Endothelial cell of umbilical vein (primary cell): ENCODE results near the gene USP6. TPM values are rescaled to one million over a fixed set of nuclear protein-coding genes. Genes with fewer than 3 reads are reported as not detected.

Experiments used
- BruUV-seq: library from RNA; stranded (reverse); fragments of 400-500 nt; replicated peaks from 2 replicates; lab custom pipeline; 2021; lab: Mats Ljungman, UMichigan
- CTCF ChIA-PET: fragments of 300-600, 350-600 bp; sonication (Branson Sonifier 250); formaldehyde crosslinking; loops from one replicate; lab custom pipeline; 2021; ENCODE audit warnings: antibody characterized with exemption, inconsistent platforms; lab: Charles Lee
- POLR2A ChIA-PET: fragments of 300-600, 350-600 bp; sonication (Branson Sonifier 250); formaldehyde crosslinking; loops from one replicate; lab custom pipeline; 2021; ENCODE audit warnings: antibody characterized with exemption, inconsistent platforms; lab: Charles Lee
- DNase-seq: peaks from one replicate; pipeline ENCODE4 v3.0.0-alpha.2; 2011; ENCODE audit warnings: low read depth, low spot score
- FAIRE-seq: peaks from 2 replicates; lab custom pipeline; 2011; peaks lifted over from hg19 to GRCh38; lab: Jason Lieb, UNC
- H2AFZ ChIP-seq: 2 replicates; pipeline ENCODE4 v1.6.0; 2012; ENCODE audit warnings: low read depth, low read length, control low read depth, inconsistent platforms
- H3K27ac ChIP-seq: 2 replicates; pipeline ENCODE4 v1.5.1; 2011; ENCODE audit warnings: low read depth, mild to moderate bottlenecking, control low read depth, low read length, moderate library complexity; ENCODE audit not compliant: insufficient read depth
- H3K27me3 ChIP-seq, 2 experiments: 2 replicates each; pipeline versions ENCODE4 v1.6.0 to v1.6.1; 2011; ENCODE audit warnings: low read length in 2 of 2, mixed read lengths in 1 of 2; ENCODE audit not compliant: control insufficient read depth in 2 of 2, insufficient read depth in 2 of 2
- H3K36me3 ChIP-seq, 2 experiments: 2 replicates in 1 of 2; 3 replicates in 1 of 2; pipeline ENCODE4 v1.5.1; 2011; ENCODE audit warnings: low read length in 2 of 2, mild to moderate bottlenecking in 1 of 2, moderate library complexity in 1 of 2; ENCODE audit not compliant: control insufficient read depth in 2 of 2, insufficient read depth in 2 of 2; ENCODE audit errors: extremely low read depth in 1 of 2
- H3K4me1 ChIP-seq: 3 replicates; pipeline ENCODE4 v1.5.1; 2011; ENCODE audit warnings: mild to moderate bottlenecking, low read length; ENCODE audit not compliant: control insufficient read depth, insufficient read depth; ENCODE audit errors: extremely low read depth
- H3K4me2 ChIP-seq: 2 replicates; pipeline ENCODE4 v1.6.1; 2011; ENCODE audit warnings: low read length, control low read depth, mixed read lengths; ENCODE audit not compliant: insufficient read depth
- H3K4me3 ChIP-seq, 3 experiments: fragments of 200-600 bp in 1 of 3; sonication (generic), shearing (Covaris generic) in 1 of 3; replicated peaks in 1 of 3; 2 replicates each; pipeline ENCODE4 v1.5.1; 2011 to 2016; ENCODE audit warnings: control low read depth in 3 of 3, low read length in 3 of 3, mild to moderate bottlenecking in 2 of 3, inconsistent platforms in 1 of 3, low read depth in 1 of 3, moderate library complexity in 1 of 3; ENCODE audit not compliant: insufficient read depth in 1 of 3
- H3K79me2 ChIP-seq: 2 replicates; pipeline ENCODE4 v1.6.0; 2012; ENCODE audit warnings: low read length, inconsistent platforms; ENCODE audit not compliant: control insufficient read depth, insufficient read depth
- H3K9ac ChIP-seq: replicated peaks from 2 replicates; pipeline ENCODE3; 2011; ENCODE audit warnings: low read length, control low read depth; ENCODE audit not compliant: insufficient read depth; ENCODE audit errors: extremely low read depth
- H3K9me1 ChIP-seq: replicated peaks from 3 replicates; pipeline ENCODE4 v1.6.0; 2011; ENCODE audit warnings: mild to moderate bottlenecking, low read length; ENCODE audit not compliant: control insufficient read depth, insufficient read depth; ENCODE audit errors: extremely low read depth
- H3K9me3 ChIP-seq: replicated peaks from 2 replicates; pipeline ENCODE4 v1.5.1; 2012; ENCODE audit warnings: low read length, inconsistent platforms; ENCODE audit not compliant: control insufficient read depth, insufficient read depth
- H4K20me1 ChIP-seq: replicated peaks from 2 replicates; pipeline ENCODE3; 2011; ENCODE audit warnings: mild to moderate bottlenecking, low read length; ENCODE audit not compliant: control insufficient read depth, insufficient read depth; ENCODE audit errors: extremely low read depth
- EZH2 ChIP-seq: IDR thresholded peaks from 2 replicates; pipeline ENCODE4 v1.6.1; 2012; ENCODE audit warnings: borderline replicate concordance, low read depth, mild to moderate bottlenecking, moderate library complexity, low read length, inconsistent platforms; ENCODE audit not compliant: severe bottlenecking
- FOS ChIP-seq: IDR thresholded peaks from 2 replicates; pipeline ENCODE4 v1.6.1; 2011; ENCODE audit warnings: mild to moderate bottlenecking, low read length, moderate library complexity, borderline replicate concordance; ENCODE audit not compliant: insufficient read depth
- GATA2 ChIP-seq: IDR thresholded peaks from 2 replicates; pipeline ENCODE4 v1.7.0; 2011; ENCODE audit warnings: low read depth, mild to moderate bottlenecking, moderate library complexity, mixed read lengths, low read length; ENCODE audit not compliant: insufficient read length, insufficient read depth
- JUN ChIP-seq: IDR thresholded peaks from 2 replicates; pipeline ENCODE4 v1.6.1; 2011; ENCODE audit warnings: borderline replicate concordance, low read depth; ENCODE audit not compliant: insufficient read length, insufficient read depth
- MYC ChIP-seq: IDR thresholded peaks from one replicate; pipeline ENCODE4 v1.6.1; 2011; ENCODE audit warnings: mild to moderate bottlenecking, low read depth, low read length
- POLR2A ChIP-seq: IDR thresholded peaks from 2 replicates; pipeline ENCODE4 v1.6.1; 2012; ENCODE audit warnings: low read depth, mild to moderate bottlenecking, control low read depth, low read length
- POLR2AphosphoS5 ChIP-seq: IDR thresholded peaks from 2 replicates; pipeline ENCODE4 v1.6.1; 2012; ENCODE audit warnings: low read depth, mild to moderate bottlenecking, control low read depth, low read length, moderate library complexity; ENCODE audit not compliant: insufficient read depth
- dilution Hi-C: fragments of 300-500 bp; cut with MboI; formaldehyde crosslinking; loops from one replicate; pipeline ENCODE4 v1.15.0; 2019; ENCODE audit warnings: low sequenced_read_pairs; ENCODE audit not compliant: extremely low pct_ligation_motif_present
- intact Hi-C: fragments of 100-400 bp; cut with micrococcal nuclease; formaldehyde crosslinking; loops from one replicate; pipeline ENCODE4 v1.10.0; 2022
- polyA plus RNA-seq, 4 experiments: library from polyadenylated mRNA; depleted of rRNA in 3 of 4; stranded (reverse) in 3 of 4; unstranded in 1 of 4; fragments of >200 nt; gene quantifications; 2 replicates each; pipeline versions ENCODE4 v1.2.1 to v1.2.3, GENCODE V29; 2011 to 2012; ENCODE audit warnings: missing spikeins in 1 of 4
- total RNA-seq: library from RNA; stranded (reverse); gene quantifications from 2 replicates; pipeline ENCODE4 v1.2.3, GENCODE V29; 2021
- TF ChIP-seq, protein P1 (sequence below), 2 donors: IDR thresholded peaks; 1 replicate in 1 of 2; 2 replicates in 1 of 2; pipeline ENCODE4 v1.5.1; 2011; ENCODE audit warnings: low read length in 2 of 2, mild to moderate bottlenecking in 2 of 2, moderate library complexity in 2 of 2, control low read depth in 1 of 2, inconsistent platforms in 1 of 2, low read depth in 1 of 2; ENCODE audit not compliant: insufficient read depth in 1 of 2; ENCODE audit errors: extremely low read depth in 1 of 2
- TF ChIP-seq, protein P2 (sequence below): IDR thresholded peaks from 2 replicates; pipeline ENCODE4 v1.6.1; 2011; ENCODE audit not compliant: insufficient read depth, insufficient read length

USP6 gene
- total and polyA plus RNA-seq, 2 donors (not counting 3 experiments of a cell fraction or from before 2014, with no cell fraction given) = under 0.01 to 0.15 TPM

DNA sequence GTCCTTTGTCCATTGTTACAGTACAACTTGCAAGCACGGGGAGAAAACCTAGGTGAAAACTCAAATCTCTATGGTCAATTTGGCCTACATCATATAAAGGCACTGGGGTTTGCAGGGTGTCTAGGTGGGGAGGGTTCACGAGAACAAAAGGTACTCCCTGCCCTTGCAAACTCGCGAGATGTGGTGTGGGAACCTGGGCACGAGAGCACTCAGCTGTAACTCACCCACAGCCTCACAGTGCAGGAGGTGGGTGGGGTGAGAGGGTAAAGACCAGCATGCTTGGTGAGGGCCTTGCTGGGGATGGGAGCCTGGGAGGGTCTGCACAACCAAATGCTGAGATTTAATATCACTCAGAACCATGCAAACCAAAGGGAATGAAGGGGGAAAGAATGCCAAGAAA, 94.3 kb downstream of the USP6 start:
- Histone ChIP-seq H3K9me1 (no peaks in the 10 kb centered on the region), H3K27ac (no peak overlapping the region), H4K20me1 (no peaks in the 10 kb centered on the region), H3K36me3 (no peaks in the 10 kb centered on the region), H2AFZ (no peak overlapping the region), H3K9me3 (no peaks in the 10 kb centered on the region), H3K4me2 (no peak overlapping the region), H3K27me3 (no peaks in the 10 kb centered on the region), H3K4me1 (no peaks in the 10 kb centered on the region), H3K9ac (no peak overlapping the region), H3K4me3 (no peak overlapping the region), H3K79me2 (no peaks in the 10 kb centered on the region)
- dilution Hi-C loops (no loop called here), intact Hi-C loops (no loop called here)
- DNase-seq (no peak), FAIRE-seq (no peak)
- no TSS peak for BruUV-seq
- ChIA-PET POLR2A (no interaction called here), CTCF (no interaction called here)
- no peak for TF ChIP-seq POLR2AphosphoS5
- TF ChIP-seq, protein P1, sequence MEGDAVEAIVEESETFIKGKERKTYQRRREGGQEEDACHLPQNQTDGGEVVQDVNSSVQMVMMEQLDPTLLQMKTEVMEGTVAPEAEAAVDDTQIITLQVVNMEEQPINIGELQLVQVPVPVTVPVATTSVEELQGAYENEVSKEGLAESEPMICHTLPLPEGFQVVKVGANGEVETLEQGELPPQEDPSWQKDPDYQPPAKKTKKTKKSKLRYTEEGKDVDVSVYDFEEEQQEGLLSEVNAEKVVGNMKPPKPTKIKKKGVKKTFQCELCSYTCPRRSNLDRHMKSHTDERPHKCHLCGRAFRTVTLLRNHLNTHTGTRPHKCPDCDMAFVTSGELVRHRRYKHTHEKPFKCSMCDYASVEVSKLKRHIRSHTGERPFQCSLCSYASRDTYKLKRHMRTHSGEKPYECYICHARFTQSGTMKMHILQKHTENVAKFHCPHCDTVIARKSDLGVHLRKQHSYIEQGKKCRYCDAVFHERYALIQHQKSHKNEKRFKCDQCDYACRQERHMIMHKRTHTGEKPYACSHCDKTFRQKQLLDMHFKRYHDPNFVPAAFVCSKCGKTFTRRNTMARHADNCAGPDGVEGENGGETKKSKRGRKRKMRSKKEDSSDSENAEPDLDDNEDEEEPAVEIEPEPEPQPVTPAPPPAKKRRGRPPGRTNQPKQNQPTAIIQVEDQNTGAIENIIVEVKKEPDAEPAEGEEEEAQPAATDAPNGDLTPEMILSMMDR (IDR thresholded peaks at IDR 0.05; ENCODE audit: extremely low read depth in 1 of 2, insufficient read depth in 1 of 2, low read depth in 1 of 2, low read length in 2 of 2) = no peak
- TF ChIP-seq POLR2A = no peak
- TF ChIP-seq FOS = no peak
- TF ChIP-seq GATA2 = no peak
- no peak for TF ChIP-seq JUN
- TF ChIP-seq EZH2 = no peak
- TF ChIP-seq, protein P2, sequence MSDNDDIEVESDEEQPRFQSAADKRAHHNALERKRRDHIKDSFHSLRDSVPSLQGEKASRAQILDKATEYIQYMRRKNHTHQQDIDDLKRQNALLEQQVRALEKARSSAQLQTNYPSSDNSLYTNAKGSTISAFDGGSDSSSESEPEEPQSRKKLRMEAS = no peak
- no peak for TF ChIP-seq MYC
